WTC11 (cell line): ENCODE results near the gene WASHC3.

ENCODE experiments used
- ATF1 ChIP-seq: sonication (generic); formaldehyde crosslinking; IDR thresholded peaks from 2 replicates; pipeline ENCODE4 v1.8.1; 2023; ENCODE audit warnings: mild to moderate bottlenecking, moderate library complexity, missing genetic modification reagents
- CREB1 ChIP-seq: sonication (generic); formaldehyde crosslinking; IDR thresholded peaks from 2 replicates; pipeline ENCODE4 v1.8.0; 2023; ENCODE audit warnings: mild to moderate bottlenecking, missing genetic modification reagents
- ETV6 ChIP-seq: sonication (generic); formaldehyde crosslinking; IDR thresholded peaks from 2 replicates; pipeline ENCODE4 v1.8.1; 2022; ENCODE audit warnings: mild to moderate bottlenecking, missing genetic modification reagents
- IRF2 ChIP-seq: sonication (generic); formaldehyde crosslinking; IDR thresholded peaks from 2 replicates; pipeline ENCODE4 v1.8.0; 2022; ENCODE audit warnings: low read depth, missing genetic modification reagents, borderline replicate concordance
- JUN ChIP-seq: sonication (generic); formaldehyde crosslinking; IDR thresholded peaks from 2 replicates; pipeline ENCODE4 v1.8.0; 2023; ENCODE audit warnings: mild to moderate bottlenecking, missing genetic modification reagents
- NFYB ChIP-seq: sonication (generic); formaldehyde crosslinking; conservative IDR thresholded peaks from 2 replicates; pipeline ENCODE4 v1.8.0; 2022; ENCODE audit warnings: low read depth, missing genetic modification reagents
- SMAD3 ChIP-seq: sonication (generic); formaldehyde crosslinking; IDR thresholded peaks from 2 replicates; pipeline ENCODE4 v1.8.0; 2022; ENCODE audit warnings: missing genetic modification reagents, mild to moderate bottlenecking, borderline replicate concordance
- ZBTB21 ChIP-seq: sonication (generic); formaldehyde crosslinking; IDR thresholded peaks from 2 replicates; pipeline ENCODE4 v1.8.1; 2023; ENCODE audit warnings: mild to moderate bottlenecking, missing genetic modification reagents, borderline replicate concordance
- TF ChIP-seq, protein P1 (sequence below): fragments of 250-450 bp; sonication (Bioruptor Pico); IDR thresholded peaks from 2 replicates; pipeline ENCODE4 v1.9.0; 2021; ENCODE audit warnings: moderate library complexity, mild to moderate bottlenecking, inconsistent platforms, borderline replicate concordance
- TF ChIP-seq, protein P2 (sequence below): sonication (generic); formaldehyde crosslinking; IDR thresholded peaks from 2 replicates; pipeline ENCODE4 v1.8.0; 2022; ENCODE audit warnings: mild to moderate bottlenecking, missing genetic modification reagents
- TF ChIP-seq, protein P3 (sequence below): fragments of 200-600 bp; IDR thresholded peaks from 2 replicates; pipeline ENCODE4 v1.8.0; 2022; ENCODE audit warnings: antibody characterized with exemption
- TF ChIP-seq, protein P4 (sequence below): sonication (generic); formaldehyde crosslinking; IDR thresholded peaks from 2 replicates; pipeline ENCODE4 v1.8.1; 2022; ENCODE audit warnings: low read depth, mild to moderate bottlenecking, moderate library complexity, missing genetic modification reagents, borderline replicate concordance
- TF ChIP-seq, protein P5 (sequence below): sonication (generic); formaldehyde crosslinking; conservative IDR thresholded peaks from 2 replicates; pipeline ENCODE4 v1.8.1; 2022; ENCODE audit warnings: mild to moderate bottlenecking, missing genetic modification reagents

DNA sequence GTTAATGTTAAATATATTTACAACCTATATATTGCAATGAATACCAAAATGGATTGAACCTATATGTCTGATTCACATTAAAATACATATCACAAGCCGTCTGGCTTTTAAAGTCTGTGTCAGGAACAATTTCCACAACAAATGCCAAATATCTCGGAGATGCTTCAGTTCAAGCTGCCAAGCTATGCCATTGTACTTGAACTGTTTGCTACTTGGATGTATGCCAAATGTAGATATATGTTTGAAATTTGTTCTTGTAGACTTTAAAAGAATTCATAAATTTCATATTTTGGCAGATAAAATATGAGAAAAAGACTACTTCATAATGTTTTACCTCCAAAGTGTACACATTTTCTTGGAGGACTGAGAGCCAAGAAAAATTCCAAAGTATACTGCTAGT lies 37.0 kb downstream of the WASHC3 start:
- TF ChIP-seq, protein P1, sequence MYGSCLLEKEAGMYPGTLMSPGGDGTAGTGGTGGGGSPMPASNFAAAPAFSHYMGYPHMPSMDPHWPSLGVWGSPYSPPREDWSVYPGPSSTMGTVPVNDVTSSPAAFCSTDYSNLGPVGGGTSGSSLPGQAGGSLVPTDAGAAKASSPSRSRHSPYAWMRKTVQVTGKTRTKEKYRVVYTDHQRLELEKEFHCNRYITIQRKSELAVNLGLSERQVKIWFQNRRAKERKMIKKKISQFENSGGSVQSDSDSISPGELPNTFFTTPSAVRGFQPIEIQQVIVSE (CRISPR knock-in tag) = no peak
- TF ChIP-seq, protein P2, sequence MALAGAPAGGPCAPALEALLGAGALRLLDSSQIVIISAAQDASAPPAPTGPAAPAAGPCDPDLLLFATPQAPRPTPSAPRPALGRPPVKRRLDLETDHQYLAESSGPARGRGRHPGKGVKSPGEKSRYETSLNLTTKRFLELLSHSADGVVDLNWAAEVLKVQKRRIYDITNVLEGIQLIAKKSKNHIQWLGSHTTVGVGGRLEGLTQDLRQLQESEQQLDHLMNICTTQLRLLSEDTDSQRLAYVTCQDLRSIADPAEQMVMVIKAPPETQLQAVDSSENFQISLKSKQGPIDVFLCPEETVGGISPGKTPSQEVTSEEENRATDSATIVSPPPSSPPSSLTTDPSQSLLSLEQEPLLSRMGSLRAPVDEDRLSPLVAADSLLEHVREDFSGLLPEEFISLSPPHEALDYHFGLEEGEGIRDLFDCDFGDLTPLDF (CRISPR knock-in tag) = no peak
- TF ChIP-seq, protein P3, sequence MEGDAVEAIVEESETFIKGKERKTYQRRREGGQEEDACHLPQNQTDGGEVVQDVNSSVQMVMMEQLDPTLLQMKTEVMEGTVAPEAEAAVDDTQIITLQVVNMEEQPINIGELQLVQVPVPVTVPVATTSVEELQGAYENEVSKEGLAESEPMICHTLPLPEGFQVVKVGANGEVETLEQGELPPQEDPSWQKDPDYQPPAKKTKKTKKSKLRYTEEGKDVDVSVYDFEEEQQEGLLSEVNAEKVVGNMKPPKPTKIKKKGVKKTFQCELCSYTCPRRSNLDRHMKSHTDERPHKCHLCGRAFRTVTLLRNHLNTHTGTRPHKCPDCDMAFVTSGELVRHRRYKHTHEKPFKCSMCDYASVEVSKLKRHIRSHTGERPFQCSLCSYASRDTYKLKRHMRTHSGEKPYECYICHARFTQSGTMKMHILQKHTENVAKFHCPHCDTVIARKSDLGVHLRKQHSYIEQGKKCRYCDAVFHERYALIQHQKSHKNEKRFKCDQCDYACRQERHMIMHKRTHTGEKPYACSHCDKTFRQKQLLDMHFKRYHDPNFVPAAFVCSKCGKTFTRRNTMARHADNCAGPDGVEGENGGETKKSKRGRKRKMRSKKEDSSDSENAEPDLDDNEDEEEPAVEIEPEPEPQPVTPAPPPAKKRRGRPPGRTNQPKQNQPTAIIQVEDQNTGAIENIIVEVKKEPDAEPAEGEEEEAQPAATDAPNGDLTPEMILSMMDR = no peak
- TF ChIP-seq ATF1 (no peak), IRF2 (CRISPR knock-in tag) (no peak), JUN (CRISPR knock-in tag) (no peak), SMAD3 (CRISPR knock-in tag) (no peak), NFYB (CRISPR knock-in tag) (no peak), CREB1 (CRISPR knock-in tag) (no peak), ZBTB21 (CRISPR knock-in tag) (no peak), ETV6 (CRISPR knock-in tag) (no peak)
- TF ChIP-seq, protein P4, sequence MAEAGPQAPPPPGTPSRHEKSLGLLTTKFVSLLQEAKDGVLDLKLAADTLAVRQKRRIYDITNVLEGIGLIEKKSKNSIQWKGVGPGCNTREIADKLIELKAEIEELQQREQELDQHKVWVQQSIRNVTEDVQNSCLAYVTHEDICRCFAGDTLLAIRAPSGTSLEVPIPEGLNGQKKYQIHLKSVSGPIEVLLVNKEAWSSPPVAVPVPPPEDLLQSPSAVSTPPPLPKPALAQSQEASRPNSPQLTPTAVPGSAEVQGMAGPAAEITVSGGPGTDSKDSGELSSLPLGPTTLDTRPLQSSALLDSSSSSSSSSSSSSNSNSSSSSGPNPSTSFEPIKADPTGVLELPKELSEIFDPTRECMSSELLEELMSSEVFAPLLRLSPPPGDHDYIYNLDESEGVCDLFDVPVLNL = no peak
- TF ChIP-seq, protein P5, sequence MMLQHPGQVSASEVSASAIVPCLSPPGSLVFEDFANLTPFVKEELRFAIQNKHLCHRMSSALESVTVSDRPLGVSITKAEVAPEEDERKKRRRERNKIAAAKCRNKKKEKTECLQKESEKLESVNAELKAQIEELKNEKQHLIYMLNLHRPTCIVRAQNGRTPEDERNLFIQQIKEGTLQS (CRISPR knock-in tag) = no peak
